ENCODE data around the gene LRRFIP1.
A peak's percentile ranks its signal among the peaks of the same experiment; 100 is the strongest.

Gene LRRFIP1

DNA sequence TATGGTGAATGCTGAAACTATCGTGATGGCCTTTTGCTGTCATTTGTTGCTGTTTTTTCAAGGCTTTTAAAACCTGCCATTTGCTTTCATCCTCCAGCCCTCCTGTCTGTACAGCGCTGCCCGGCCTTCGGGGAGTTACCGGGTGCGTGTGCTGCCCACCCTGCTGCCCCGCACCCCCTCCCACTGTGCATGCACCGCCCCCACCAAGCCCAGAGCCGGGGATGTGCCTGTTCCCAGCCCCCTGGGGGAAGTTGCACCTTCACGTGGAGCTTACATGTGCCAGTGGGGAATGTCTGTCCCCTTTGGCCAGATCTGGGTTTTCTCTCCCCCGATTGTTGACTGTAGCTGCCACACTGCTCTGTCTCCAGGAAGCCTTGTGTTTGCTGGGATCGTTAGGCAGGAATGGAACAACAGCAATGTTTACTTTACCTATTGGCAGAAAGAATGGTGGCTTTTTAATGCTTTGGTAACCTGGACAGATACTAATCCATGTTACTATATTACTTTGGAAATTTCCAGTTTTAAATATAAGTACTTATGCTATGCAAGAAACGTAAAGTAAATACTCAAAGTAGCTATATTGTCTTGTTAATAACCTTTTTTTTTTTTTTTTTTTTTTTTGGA lies 106.4 kb downstream of the LRRFIP1 start:
- Mint-ChIP-seq H3K4me3 (no peak overlapping the region), H3K9me3 (no peaks in the 10 kb centered on the region), H3K27ac (no peak overlapping the region), H3K36me3 (peaks cover 21% of the 10 kb centered on the region), H3K27me3 (no peaks in the 10 kb centered on the region), H3K4me1 (peaks cover 23% of the 10 kb centered on the region)
- DNase-seq = no peak
- CTCF ChIA-PET = interaction anchor here (1.4 to 8.1 kb wide), 2 partner anchors 11 to 60 kb away, joined by 6 to 39 read pairs; no protein-coding TSS in a partner anchor

DNA sequence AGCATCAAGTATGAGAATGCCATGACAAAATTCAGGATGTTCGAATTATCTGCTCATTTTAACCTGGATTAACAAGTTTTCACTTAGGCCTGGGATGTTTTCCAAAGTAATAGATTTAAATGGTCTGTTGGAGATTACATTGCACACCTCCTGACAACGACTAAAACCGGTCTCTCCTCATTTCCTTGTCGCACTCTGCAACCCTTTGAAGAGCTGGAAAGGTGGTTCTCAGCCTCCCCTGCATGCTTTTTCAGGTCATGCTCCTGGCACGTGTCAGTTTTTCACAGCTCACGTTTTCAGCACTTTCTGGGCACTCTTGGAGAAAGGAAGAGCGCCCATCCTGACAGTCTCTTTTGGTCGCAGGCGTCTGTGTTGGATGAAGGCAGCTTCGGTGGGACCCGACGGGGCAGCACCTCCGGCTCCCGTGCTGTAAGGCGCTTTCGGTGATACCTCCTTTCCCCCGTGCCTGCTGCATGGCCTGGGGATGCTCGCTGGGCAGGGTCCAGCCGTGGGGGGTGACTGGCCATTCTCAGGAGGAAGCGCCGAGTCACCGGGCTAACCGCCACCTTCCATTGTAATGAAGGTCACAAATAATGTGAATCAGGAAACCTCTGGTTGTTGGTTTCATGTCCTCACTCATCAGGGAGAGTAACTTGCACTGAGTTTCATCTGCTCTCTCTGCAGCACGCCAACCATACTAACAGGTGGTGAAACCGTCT lies 107.7 kb downstream of the LRRFIP1 start:
- no peak overlapping the region for H3K4me3 Mint-ChIP-seq
- no peaks in the 10 kb centered on the region for H3K27me3 Mint-ChIP-seq
- H3K4me1 Mint-ChIP-seq = peaks cover 29% of the 10 kb centered on the region
- no peaks in the 10 kb centered on the region for H3K9me3 Mint-ChIP-seq
- CTCF ChIA-PET = interaction anchor here (2.8 to 8.1 kb wide), 2 partner anchors 10 to 61 kb away, joined by 12 to 39 read pairs; no protein-coding TSS in a partner anchor
- no peak for DNase-seq
- no peak overlapping the region for H3K27ac Mint-ChIP-seq
- H3K36me3 Mint-ChIP-seq = peaks cover 23% of the 10 kb centered on the region

DNA sequence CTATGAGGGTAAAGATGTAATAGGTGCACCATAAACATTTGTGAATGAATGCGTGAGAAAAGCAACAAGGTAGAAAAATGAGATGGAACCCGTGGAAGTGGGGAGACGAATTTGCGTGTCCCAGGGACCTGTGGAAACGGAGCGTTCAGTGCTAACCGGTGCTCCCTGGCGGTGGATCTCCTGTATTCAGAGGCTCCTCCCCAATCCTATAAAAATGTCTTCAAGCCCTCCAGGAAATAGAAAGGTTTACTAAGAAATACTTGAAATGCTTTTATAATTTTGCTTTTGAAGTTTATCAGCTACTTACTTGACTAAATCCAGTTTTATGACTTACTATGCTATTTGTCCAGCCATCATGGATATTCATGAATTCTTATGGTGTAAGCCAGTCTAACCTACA lies 108.4 kb downstream of the LRRFIP1 start:
- H3K36me3 Mint-ChIP-seq = peaks cover 24% of the 10 kb centered on the region
- DNase-seq = no peak
- CTCF ChIA-PET = interaction anchor here (2.8 kb wide), 1 partner anchor 9 kb away, joined by 12 read pairs; no protein-coding TSS in a partner anchor
- no peak overlapping the region for H3K4me3 Mint-ChIP-seq
- no peaks in the 10 kb centered on the region for H3K27me3 Mint-ChIP-seq
- H3K27ac Mint-ChIP-seq = no peak overlapping the region
- H3K9me3 Mint-ChIP-seq = no peaks in the 10 kb centered on the region
- H3K4me1 Mint-ChIP-seq = peaks cover 26% of the 10 kb centered on the region

DNA sequence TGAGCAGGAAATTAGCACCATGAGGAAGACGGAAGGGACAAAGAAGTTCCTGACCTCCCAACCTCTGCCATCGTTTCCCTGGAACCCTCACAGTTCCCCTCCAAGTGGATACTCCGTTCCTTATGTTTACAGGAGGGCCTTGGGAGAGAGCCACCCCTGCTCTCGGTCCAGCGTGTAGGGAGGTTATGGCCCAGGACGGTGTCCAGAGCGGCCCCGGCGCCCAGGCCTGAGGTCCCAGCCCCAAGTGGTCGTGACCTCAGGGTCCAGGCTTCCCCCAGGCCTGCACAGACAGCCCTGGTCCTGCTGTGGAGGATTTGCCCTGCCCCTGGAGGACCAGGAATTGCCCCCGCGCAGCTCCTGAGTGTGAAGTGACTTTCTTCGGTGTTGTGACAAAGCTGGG lies 109.4 kb downstream of the LRRFIP1 start:
- no peaks in the 10 kb centered on the region for H3K9me3 Mint-ChIP-seq
- H3K27ac Mint-ChIP-seq = no peak overlapping the region
- no peak overlapping the region for H3K4me3 Mint-ChIP-seq
- no peak for DNase-seq
- no peaks in the 10 kb centered on the region for H3K27me3 Mint-ChIP-seq
- peaks cover 19% of the 10 kb centered on the region for H3K4me1 Mint-ChIP-seq
- CTCF ChIA-PET = interaction anchor here (1.2 to 2.8 kb wide), 2 partner anchors 8 to 40 kb away, joined by 3 to 12 read pairs; no protein-coding TSS in a partner anchor
- H3K36me3 Mint-ChIP-seq = peaks cover 25% of the 10 kb centered on the region

DNA sequence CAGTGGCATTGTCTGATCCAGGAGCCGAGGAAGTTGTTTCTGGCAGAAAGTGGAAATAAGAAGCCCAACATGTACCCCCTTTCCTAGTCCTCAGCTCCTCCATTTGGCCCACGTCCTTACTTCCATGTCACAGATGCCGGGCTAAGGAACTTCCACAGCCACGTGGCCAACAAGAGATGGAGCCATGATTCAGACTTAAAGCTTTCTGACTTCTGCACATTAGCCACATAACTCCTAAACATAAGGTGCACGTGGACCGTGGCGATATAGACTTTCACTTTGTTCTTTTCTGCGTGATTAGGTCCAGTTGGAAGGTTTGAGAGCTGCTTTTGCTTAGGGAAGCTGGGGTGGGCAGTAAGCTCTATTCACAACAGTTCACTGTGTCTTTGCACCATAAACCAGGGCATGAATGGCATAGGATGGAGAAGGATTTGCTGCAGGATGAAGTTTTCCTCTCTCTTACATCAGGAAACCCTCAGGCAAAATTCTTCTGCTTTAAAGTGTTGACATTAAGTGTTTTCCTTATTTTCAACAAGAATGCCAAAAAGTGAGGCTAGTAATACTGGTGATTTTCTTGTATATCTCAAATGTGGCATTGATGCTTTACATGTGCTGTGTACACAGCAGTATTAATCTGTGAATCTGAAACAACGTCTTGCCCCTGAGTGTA lies 109.9 kb downstream of the LRRFIP1 start:
- no peak for DNase-seq
- Mint-ChIP-seq H3K36me3 (peaks cover 27% of the 10 kb centered on the region), H3K4me3 (no peak overlapping the region), H3K27me3 (no peaks in the 10 kb centered on the region), H3K27ac (no peak overlapping the region), H3K9me3 (no peaks in the 10 kb centered on the region), H3K4me1 (peaks cover 18% of the 10 kb centered on the region)
- CTCF ChIA-PET = interaction anchor here (1.2 to 2.8 kb wide), 2 partner anchors 8 to 40 kb away, joined by 3 to 12 read pairs; no protein-coding TSS in a partner anchor

DNA sequence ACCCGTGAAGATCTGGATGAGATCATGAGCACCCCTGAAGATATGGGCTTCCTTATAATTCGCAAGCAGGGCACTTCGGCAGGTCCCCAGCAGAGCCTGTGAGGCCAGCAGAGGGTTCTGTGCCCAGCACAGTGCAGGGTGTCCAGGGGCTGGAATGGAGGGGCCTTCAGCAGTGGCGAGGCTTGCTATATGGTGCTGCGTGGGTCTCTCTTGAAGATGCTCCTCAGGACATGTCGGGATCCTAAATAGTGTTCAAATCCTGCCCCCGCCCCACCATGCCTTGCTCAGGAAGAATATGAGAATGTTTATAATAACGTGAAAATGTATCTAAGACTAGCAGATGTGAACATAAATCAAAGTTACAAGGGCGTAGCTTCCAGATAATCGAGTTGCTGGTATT lies 110.9 kb downstream of the LRRFIP1 start:
- DNase-seq = no peak
- H3K9me3 Mint-ChIP-seq = no peaks in the 10 kb centered on the region
- no peak overlapping the region for H3K27ac Mint-ChIP-seq
- H3K27me3 Mint-ChIP-seq = no peaks in the 10 kb centered on the region
- H3K4me1 Mint-ChIP-seq = peaks cover 18% of the 10 kb centered on the region
- peaks cover 27% of the 10 kb centered on the region for H3K36me3 Mint-ChIP-seq
- CTCF ChIA-PET = no interaction called here
- H3K4me3 Mint-ChIP-seq = no peak overlapping the region

DNA sequence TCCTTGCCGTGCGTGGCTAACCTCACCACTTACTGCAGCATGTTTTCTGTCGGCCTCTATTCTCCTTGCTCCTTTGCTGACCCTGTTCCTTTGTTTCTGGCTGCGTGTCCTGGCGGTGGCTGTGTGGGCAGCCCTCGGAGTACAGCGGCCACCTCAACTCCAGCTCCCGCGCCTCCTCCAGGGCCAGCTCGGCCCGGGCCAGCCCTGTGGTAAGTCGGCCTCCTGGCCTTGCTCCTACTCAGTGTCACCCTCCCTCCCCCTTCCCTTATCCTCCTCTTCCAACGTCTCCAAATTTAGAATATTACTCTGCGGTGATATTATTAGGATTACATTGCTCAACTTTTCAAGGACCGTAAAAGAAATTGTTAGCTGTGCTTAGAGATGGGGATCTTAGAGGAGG lies 111.7 kb downstream of the LRRFIP1 start:
- CTCF ChIA-PET = interaction anchor here (1.1 kb wide), 2 partner anchors 9 to 66 kb away, joined by 3 to 6 read pairs; no protein-coding TSS in a partner anchor
- H3K4me1 Mint-ChIP-seq = peaks cover 24% of the 10 kb centered on the region
- no peak overlapping the region for H3K27ac Mint-ChIP-seq
- H3K9me3 Mint-ChIP-seq = no peaks in the 10 kb centered on the region
- H3K27me3 Mint-ChIP-seq = no peaks in the 10 kb centered on the region
- no peak overlapping the region for H3K4me3 Mint-ChIP-seq
- no peak for DNase-seq
- peaks cover 27% of the 10 kb centered on the region for H3K36me3 Mint-ChIP-seq

DNA sequence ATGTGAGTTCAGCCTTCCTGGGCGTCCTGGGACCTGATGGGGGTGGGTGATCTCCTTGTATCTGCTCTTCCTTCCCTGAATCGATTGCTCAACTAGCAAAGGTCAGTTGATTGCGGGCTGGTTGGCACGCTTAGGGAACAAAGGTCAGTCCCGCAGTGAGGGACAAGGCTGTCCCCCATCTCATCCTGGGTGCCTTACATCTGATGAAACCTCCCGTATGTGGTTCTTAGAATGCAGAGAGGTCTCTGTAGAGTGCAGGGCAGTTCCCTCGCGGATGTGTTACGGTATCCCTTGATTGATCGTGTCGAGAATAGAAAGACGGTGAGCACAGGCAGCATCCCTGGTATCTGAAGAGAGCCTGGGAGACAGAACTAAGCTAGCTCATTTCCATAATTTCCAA lies 114.8 kb downstream of the LRRFIP1 start:
- Mint-ChIP-seq H3K36me3 (peaks cover 20% of the 10 kb centered on the region), H3K27ac (peak overlapping the region; percentile 74), H3K9me3 (no peaks in the 10 kb centered on the region), H3K27me3 (no peaks in the 10 kb centered on the region), H3K4me3 (no peak overlapping the region), H3K4me1 (peaks cover 26% of the 10 kb centered on the region)
- no peak for DNase-seq
- CTCF ChIA-PET = interaction anchor here (0.6 to 9.0 kb wide), 4 partner anchors 11 to 160 kb away, joined by 3 to 181 read pairs (median 34); no protein-coding TSS in a partner anchor

DNA sequence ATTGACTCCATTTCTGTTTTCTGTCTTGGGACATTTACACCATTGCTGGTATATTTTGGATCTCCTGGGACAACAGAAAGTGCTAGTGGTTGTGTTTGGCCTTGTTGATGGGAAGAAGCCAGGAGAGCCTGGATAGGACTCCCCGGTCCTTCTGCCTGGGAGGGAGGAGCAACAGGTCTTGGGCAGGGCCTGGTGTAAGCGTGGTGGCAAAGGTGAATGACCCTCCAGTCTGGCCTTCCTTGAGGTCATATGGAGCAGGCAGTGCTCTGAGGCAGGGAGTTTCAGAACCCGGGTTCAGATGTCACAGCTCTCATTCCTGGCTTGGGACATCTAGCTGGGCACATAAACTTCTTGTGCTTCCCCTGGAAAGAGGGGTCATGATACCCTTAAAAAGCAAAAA lies 115.2 kb downstream of the LRRFIP1 start:
- H3K4me1 Mint-ChIP-seq = peaks cover 26% of the 10 kb centered on the region
- H3K36me3 Mint-ChIP-seq = peaks cover 22% of the 10 kb centered on the region
- DNase-seq = no peak
- CTCF ChIA-PET = interaction anchor here (0.6 to 9.0 kb wide), 4 partner anchors 11 to 161 kb away, joined by 3 to 181 read pairs (median 34); no protein-coding TSS in a partner anchor
- H3K4me3 Mint-ChIP-seq = no peak overlapping the region
- H3K9me3 Mint-ChIP-seq = no peaks in the 10 kb centered on the region
- H3K27me3 Mint-ChIP-seq = no peaks in the 10 kb centered on the region
- H3K27ac Mint-ChIP-seq = peak overlapping the region; percentile 74

DNA sequence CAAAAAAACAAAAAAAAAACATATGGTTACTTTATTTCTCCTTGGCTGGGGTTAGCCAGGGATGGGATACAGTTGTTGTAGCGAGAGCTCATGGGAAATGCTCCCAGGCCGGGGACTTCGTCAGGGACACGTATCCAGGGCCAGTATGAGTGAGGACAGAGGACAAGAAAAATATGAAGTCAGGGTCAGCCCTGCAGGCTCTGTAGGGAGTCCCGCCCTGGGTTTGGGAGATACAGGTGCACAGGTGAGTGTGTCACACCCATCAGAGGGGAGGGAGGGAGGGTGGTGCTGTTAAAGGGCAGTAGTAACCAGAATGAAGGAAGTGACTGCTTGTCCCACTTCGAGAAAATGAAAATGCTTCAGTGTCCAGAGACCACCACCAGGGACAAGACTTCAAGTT lies 115.6 kb downstream of the LRRFIP1 start:
- Mint-ChIP-seq H3K9me3 (no peaks in the 10 kb centered on the region), H3K36me3 (peaks cover 23% of the 10 kb centered on the region), H3K4me1 (peaks cover 26% of the 10 kb centered on the region), H3K27ac (peak overlapping the region; percentile 74), H3K27me3 (no peaks in the 10 kb centered on the region), H3K4me3 (no peak overlapping the region)
- DNase-seq = no peak
- CTCF ChIA-PET = interaction anchor here (0.6 to 9.0 kb wide), 6 partner anchors 11 to 161 kb away, joined by 3 to 181 read pairs (median 6); no protein-coding TSS in a partner anchor

DNA sequence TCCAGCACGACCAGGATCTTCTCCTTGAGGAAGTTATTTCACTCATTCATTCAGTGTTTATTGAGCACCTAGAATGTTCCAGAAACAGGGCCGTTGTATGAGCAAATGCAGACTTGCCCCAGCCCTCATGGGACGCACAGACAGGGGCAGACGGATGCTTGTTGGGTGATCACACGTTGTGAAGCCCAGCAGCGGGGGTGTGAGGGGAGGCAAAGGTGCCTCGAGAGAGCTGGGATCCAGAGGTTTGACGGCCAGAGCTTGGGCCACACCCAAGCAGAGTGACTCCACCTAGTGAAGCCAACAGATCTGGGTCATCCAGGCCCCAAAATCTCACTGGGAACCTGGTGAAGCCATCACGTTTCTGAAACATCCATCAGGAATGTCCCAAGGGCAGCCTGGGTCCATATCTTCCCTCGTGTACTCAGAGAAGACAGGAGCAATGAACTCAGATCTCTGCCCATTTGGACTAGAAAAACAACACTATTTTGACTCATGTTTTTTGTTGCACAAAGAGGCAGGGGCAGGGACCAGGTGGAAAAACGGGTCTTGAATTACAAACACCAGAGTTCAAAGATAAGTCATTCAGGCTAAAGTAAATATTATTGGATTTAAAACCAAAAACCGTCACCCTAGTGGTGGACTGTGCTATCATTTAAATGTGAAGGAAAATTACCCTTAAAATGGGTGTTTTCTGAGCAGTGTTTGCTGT lies 116.3 kb downstream of the LRRFIP1 start:
- Mint-ChIP-seq H3K36me3 (peaks cover 30% of the 10 kb centered on the region), H3K4me1 (peaks cover 26% of the 10 kb centered on the region), H3K27ac (peak overlapping the region; percentile 74), H3K27me3 (no peaks in the 10 kb centered on the region), H3K4me3 (no peak overlapping the region), H3K9me3 (no peaks in the 10 kb centered on the region)
- no peak for DNase-seq
- CTCF ChIA-PET = interaction anchor here (0.6 to 9.0 kb wide), 11 partner anchors 8 to 231 kb away, joined by 3 to 181 read pairs (median 9); no protein-coding TSS in a partner anchor

DNA sequence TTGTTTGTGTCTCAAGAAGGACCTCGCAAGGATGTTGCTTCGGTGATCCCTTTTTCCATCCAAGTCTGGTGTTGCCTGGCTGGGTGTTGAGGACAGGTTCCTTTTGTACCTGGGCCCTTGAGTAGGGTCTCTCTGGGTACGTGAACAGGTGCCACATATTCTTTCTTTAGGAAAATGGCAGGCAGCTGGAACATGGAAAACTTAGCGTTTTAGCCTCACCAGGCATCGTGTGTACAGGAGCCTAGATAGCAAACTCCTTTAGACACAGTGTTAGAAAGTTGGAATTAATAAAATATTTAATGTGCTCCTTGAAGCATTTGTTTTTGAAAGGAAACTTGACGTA lies 116.9 kb downstream of the LRRFIP1 start:
- no peak overlapping the region for H3K27ac Mint-ChIP-seq
- no peak overlapping the region for H3K4me3 Mint-ChIP-seq
- CTCF ChIA-PET = interaction anchor here (0.7 to 9.0 kb wide), 17 partner anchors 8 to 232 kb away, joined by 3 to 181 read pairs (median 6); no protein-coding TSS in a partner anchor
- no peaks in the 10 kb centered on the region for H3K27me3 Mint-ChIP-seq
- peaks cover 26% of the 10 kb centered on the region for H3K4me1 Mint-ChIP-seq
- no peak for DNase-seq
- peaks cover 34% of the 10 kb centered on the region for H3K36me3 Mint-ChIP-seq
- H3K9me3 Mint-ChIP-seq = no peaks in the 10 kb centered on the region

DNA sequence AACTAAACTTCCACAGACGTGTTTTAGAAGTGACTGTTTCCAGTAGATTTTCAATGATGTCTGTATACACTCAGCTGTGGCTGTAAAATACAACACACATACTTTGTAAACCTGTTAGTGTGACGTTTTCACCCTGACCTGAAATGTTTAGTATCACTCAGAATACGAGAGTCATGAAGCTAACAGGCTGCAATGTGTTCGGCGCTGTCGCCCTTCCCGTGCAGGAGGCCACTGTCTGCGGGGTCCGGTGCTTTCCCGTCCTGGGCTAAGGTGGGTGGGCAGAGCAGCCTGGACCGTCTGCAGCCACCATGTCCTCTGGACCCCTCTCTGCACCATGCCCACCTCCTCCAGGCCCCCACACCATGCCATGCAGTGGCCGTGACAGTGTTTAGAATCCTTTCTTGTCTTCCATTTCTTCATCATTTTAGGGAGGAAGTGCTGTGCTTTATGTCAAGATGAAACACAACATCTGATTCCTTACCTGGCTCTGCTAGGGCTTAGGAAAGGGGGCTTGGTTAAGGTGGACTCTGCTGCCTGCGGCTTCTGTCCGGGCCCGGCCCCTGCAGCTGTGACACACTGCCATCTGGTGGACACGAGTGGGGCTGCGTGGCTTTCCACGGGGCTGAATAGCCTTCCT lies 117.3 kb downstream of the LRRFIP1 start:
- H3K9me3 Mint-ChIP-seq = no peaks in the 10 kb centered on the region
- H3K36me3 Mint-ChIP-seq = peaks cover 36% of the 10 kb centered on the region
- peaks cover 22% of the 10 kb centered on the region for H3K4me1 Mint-ChIP-seq
- CTCF ChIA-PET = interaction anchor here (0.6 to 9.0 kb wide), 29 partner anchors 9 to 520 kb away, joined by 3 to 181 read pairs (median 6); no protein-coding TSS in a partner anchor
- no peaks in the 10 kb centered on the region for H3K27me3 Mint-ChIP-seq
- H3K4me3 Mint-ChIP-seq = no peak overlapping the region
- DNase-seq = peak; percentile 80
- peak overlapping the region; percentile 54 for H3K27ac Mint-ChIP-seq

All from activated naive CD4-positive, alpha-beta T cell treated with anti-CD3 and anti-CD28 coated beads, Interleukin-2, amount 10 ng/mL, durations not matched to agents 7 days and 5 days (primary cell).